Caco-2 (cell line): ENCODE results near the gene PTPRG. TPM values are rescaled to one million over a fixed set of nuclear protein-coding genes. Genes with fewer than 3 reads are reported as not detected.

Source experiments
- BruUV-seq: library from RNA; stranded (reverse); fragments of 400-500 nt; replicated peaks from 2 replicates; lab custom pipeline; 2021; lab: Mats Ljungman, UMichigan
- CTCF ChIA-PET: fragments of 300-600 bp; sonication (Branson Sonifier 250); formaldehyde crosslinking; loops from one replicate; lab custom pipeline; 2022; ENCODE audit warnings: antibody characterized with exemption; lab: Charles Lee
- POLR2A ChIA-PET: fragments of 300-600 bp; sonication (Branson Sonifier 250); formaldehyde crosslinking; loops from one replicate; lab custom pipeline; 2022; ENCODE audit warnings: antibody characterized with exemption; lab: Charles Lee
- DNase-seq, 2 experiments: peaks; one replicate each; pipeline versions ENCODE4 v3.0.0 to v3.0.0-alpha.2; 2020 to 2022
- H3K27me3 ChIP-seq: replicated peaks from 2 replicates; pipeline ENCODE4 v1.6.0; 2011; ENCODE audit warnings: low read length; ENCODE audit not compliant: control insufficient read depth, insufficient read depth
- H3K36me3 ChIP-seq: 2 replicates; pipeline ENCODE4 v1.5.1; 2011; ENCODE audit warnings: low read length; ENCODE audit not compliant: control insufficient read depth, insufficient read depth
- H3K4me1 ChIP-seq: fragments of 250-450 bp; sonication (Bioruptor Pico); 2 replicates; pipeline ENCODE4 v1.5.1; 2020; ENCODE audit warnings: mild to moderate bottlenecking
- H3K4me3 ChIP-seq: 2 replicates; pipeline ENCODE4 v1.5.1; 2011; ENCODE audit warnings: low read depth, mild to moderate bottlenecking, control low read depth, low read length
- H3K9me3 ChIP-seq: fragments of 250-450 bp; sonication (Bioruptor Pico); 2 replicates; pipeline ENCODE4 v1.5.1; 2020; ENCODE audit warnings: mild to moderate bottlenecking, moderate library complexity
- H3K27ac Mint-ChIP-seq: one replicate; pipeline ENCODE4 v1.8.0; 2022; ENCODE audit warnings: mixed read lengths; ENCODE audit not compliant: unreplicated experiment
- H3K27me3 Mint-ChIP-seq: one replicate; pipeline ENCODE4 v1.8.0; 2022; ENCODE audit warnings: mixed read lengths; ENCODE audit not compliant: insufficient read depth, unreplicated experiment
- H3K36me3 Mint-ChIP-seq: one replicate; pipeline ENCODE4 v1.8.0; 2022; ENCODE audit warnings: mild to moderate bottlenecking, mixed read lengths; ENCODE audit not compliant: insufficient read depth, unreplicated experiment
- H3K4me1 Mint-ChIP-seq: one replicate; pipeline ENCODE4 v1.8.0; 2022; ENCODE audit warnings: low read depth, mixed read lengths; ENCODE audit not compliant: unreplicated experiment
- H3K4me3 Mint-ChIP-seq: one replicate; pipeline ENCODE4 v1.8.0; 2022; ENCODE audit warnings: mild to moderate bottlenecking, moderate library complexity, mixed read lengths; ENCODE audit not compliant: unreplicated experiment
- H3K9me3 Mint-ChIP-seq: one replicate; pipeline ENCODE4 v1.8.0; 2022; ENCODE audit warnings: mixed read lengths; ENCODE audit not compliant: unreplicated experiment
- intact Hi-C: fragments of 100-400 bp; cut with micrococcal nuclease; formaldehyde crosslinking; loops from one replicate; pipeline ENCODE4 v1.10.0; 2022; ENCODE audit not compliant: unreplicated experiment
- total RNA-seq: library from RNA; stranded (reverse); gene quantifications from 2 replicates; pipeline ENCODE4 v1.2.3, GENCODE V29; 2022
- TF ChIP-seq, protein P1 (sequence below), 2 experiments: fragments of 200-600 bp in 1 of 2; IDR thresholded peaks; 1 replicate in 1 of 2; 2 replicates in 1 of 2; pipeline versions ENCODE4 v1.5.1 to v1.8.0; 2011 to 2022; ENCODE audit warnings: antibody characterized with exemption in 1 of 2, control low read depth in 1 of 2, inconsistent platforms in 1 of 2, low read depth in 1 of 2, low read length in 1 of 2, mild to moderate bottlenecking in 1 of 2, moderate library complexity in 1 of 2; ENCODE audit not compliant: insufficient read depth in 1 of 2, severe bottlenecking in 1 of 2, unreplicated experiment in 1 of 2

Gene PTPRG
- total RNA-seq, 1 experiment from 2014 or later, result 46.4 TPM

DNA sequence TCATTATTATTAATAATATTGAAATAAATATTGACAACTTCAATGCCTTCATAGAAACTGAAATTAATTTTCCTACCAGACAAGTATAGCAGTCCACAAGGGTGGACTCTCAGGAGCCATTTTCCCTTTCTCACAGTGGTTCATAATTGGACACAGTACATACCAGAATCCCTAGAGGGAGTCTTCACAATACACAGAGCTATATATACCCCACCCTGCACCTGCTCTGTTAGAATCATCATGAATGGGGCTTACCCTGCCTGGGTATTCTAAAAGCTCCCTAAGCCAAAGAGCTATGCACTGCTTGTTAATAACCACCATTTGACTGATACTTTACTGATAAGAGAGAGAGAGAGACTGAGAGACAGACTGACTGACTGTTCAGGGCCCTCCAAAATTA, 677.1 kb downstream of the PTPRG start:
- Histone ChIP-seq H3K36me3 (peaks cover 2% of the 10 kb centered on the region; the same call in 1 of the 2 replicates), H3K9me3 (no peaks in the 10 kb centered on the region), H3K4me1 (no peaks in the 10 kb centered on the region), H3K27me3 (no peaks in the 10 kb centered on the region), H3K4me3 (no peak overlapping the region)
- intact Hi-C loops, result no loop called here
- Mint-ChIP-seq H3K4me3 (no peak overlapping the region), H3K27ac (no peak overlapping the region), H3K27me3 (no peaks in the 10 kb centered on the region), H3K36me3 (no peaks in the 10 kb centered on the region), H3K4me1 (no peaks in the 10 kb centered on the region), H3K9me3 (no peaks in the 10 kb centered on the region)
- POLR2A ChIA-PET, result no interaction called here
- BruUV-seq, result no TSS peak
- TF ChIP-seq, protein P1, sequence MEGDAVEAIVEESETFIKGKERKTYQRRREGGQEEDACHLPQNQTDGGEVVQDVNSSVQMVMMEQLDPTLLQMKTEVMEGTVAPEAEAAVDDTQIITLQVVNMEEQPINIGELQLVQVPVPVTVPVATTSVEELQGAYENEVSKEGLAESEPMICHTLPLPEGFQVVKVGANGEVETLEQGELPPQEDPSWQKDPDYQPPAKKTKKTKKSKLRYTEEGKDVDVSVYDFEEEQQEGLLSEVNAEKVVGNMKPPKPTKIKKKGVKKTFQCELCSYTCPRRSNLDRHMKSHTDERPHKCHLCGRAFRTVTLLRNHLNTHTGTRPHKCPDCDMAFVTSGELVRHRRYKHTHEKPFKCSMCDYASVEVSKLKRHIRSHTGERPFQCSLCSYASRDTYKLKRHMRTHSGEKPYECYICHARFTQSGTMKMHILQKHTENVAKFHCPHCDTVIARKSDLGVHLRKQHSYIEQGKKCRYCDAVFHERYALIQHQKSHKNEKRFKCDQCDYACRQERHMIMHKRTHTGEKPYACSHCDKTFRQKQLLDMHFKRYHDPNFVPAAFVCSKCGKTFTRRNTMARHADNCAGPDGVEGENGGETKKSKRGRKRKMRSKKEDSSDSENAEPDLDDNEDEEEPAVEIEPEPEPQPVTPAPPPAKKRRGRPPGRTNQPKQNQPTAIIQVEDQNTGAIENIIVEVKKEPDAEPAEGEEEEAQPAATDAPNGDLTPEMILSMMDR (IDR thresholded peaks at IDR 0.05; ENCODE audit: insufficient read depth in 1 of 2, low read depth in 1 of 2, low read length in 1 of 2, severe bottlenecking in 1 of 2, unreplicated experiment in 1 of 2), result no peak
- CTCF ChIA-PET, result no interaction called here
- no peak for DNase-seq

DNA sequence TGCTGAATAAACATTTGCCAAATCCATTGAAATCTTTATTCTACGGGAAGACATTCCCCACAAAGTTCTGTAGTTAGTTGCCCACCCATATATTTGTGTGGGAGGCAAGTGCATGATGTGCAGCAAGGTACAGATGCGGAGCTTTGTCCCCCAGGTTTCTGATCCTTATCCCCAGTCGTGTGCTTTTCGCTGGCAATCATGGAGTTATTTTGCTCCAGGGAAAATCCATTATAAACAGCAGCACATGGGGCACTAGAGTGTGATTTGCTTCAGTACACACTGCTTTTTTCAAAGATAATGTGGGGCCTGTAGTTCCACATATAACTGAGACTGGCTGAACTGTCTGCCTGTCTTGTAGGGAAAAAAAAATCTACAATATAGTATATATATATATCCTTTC, 679.9 kb downstream of the PTPRG start:
- no peak overlapping the region for H3K4me3 Mint-ChIP-seq
- Histone ChIP-seq H3K27me3 (no peaks in the 10 kb centered on the region), H3K9me3 (no peaks in the 10 kb centered on the region), H3K4me3 (no peak overlapping the region), H3K36me3 (peaks cover 2% of the 10 kb centered on the region; the same call in 1 of the 2 replicates), H3K4me1 (no peaks in the 10 kb centered on the region)
- H3K36me3 Mint-ChIP-seq, result no peaks in the 10 kb centered on the region
- no peak for DNase-seq
- POLR2A ChIA-PET, result no interaction called here
- H3K27me3 Mint-ChIP-seq, result no peaks in the 10 kb centered on the region
- TF ChIP-seq, protein P1 (IDR thresholded peaks at IDR 0.05; ENCODE audit: insufficient read depth in 1 of 2, low read depth in 1 of 2, low read length in 1 of 2, severe bottlenecking in 1 of 2, unreplicated experiment in 1 of 2), result no peak
- no peak overlapping the region for H3K27ac Mint-ChIP-seq
- intact Hi-C loops, result no loop called here
- no peaks in the 10 kb centered on the region for H3K9me3 Mint-ChIP-seq
- H3K4me1 Mint-ChIP-seq, result no peaks in the 10 kb centered on the region
- no TSS peak for BruUV-seq
- CTCF ChIA-PET, result no interaction called here

- DNase-seq, result no peak
- no peaks in the 10 kb centered on the region for H3K4me1 Mint-ChIP-seq
- no TSS peak for BruUV-seq
- no peaks in the 10 kb centered on the region for H3K27me3 ChIP-seq
- H3K36me3 Mint-ChIP-seq, result no peaks in the 10 kb centered on the region
- no peak overlapping the region for H3K4me3 Mint-ChIP-seq
- H3K36me3 ChIP-seq, result peaks cover 2% of the 10 kb centered on the region; the same call in 1 of the 2 replicates
- no peaks in the 10 kb centered on the region for H3K27me3 Mint-ChIP-seq
- ChIA-PET POLR2A (interaction anchor here (0.6 kb wide), 1 partner anchor 40 kb away, joined by 3 read pairs; no protein-coding TSS in a partner anchor), CTCF (no interaction called here)
- intact Hi-C loops, result no loop called here
- TF ChIP-seq, protein P1 (IDR thresholded peaks at IDR 0.05; ENCODE audit: insufficient read depth in 1 of 2, low read depth in 1 of 2, low read length in 1 of 2, severe bottlenecking in 1 of 2, unreplicated experiment in 1 of 2), result no peak
- no peak overlapping the region for H3K4me3 ChIP-seq
- H3K27ac Mint-ChIP-seq, result no peak overlapping the region
- no peaks in the 10 kb centered on the region for H3K9me3 Mint-ChIP-seq
- no peaks in the 10 kb centered on the region for H3K9me3 ChIP-seq
- H3K4me1 ChIP-seq, result no peaks in the 10 kb centered on the region
These were observed 681.6 kb downstream of the PTPRG start for GRCh38 chr3:62242831-62243509.
